ENCODE measurements around the gene ARHGAP18.
A peak's percentile ranks its signal among the peaks of the same experiment; 100 is the strongest.

ARHGAP18 gene

GRCh38 chr6:129686941-129687627 is 22.9 kb downstream of the ARHGAP18 start:
- DNase-seq (ENCODE audit: low read depth in 2 of 2) = peak; percentile 61 to 72
- no peak for TF ChIP-seq CTCF (IDR thresholded peaks at IDR 0.05; ENCODE audit: low read depth, low read length)
- H3K4me3 ChIP-seq (replicated peaks in 1 of 2; ENCODE audit: low read depth in 2 of 2, low read length in 2 of 2) = no peak overlapping the region

- no peak overlapping the region for H3K4me3 ChIP-seq (replicated peaks in 1 of 2; ENCODE audit: low read depth in 2 of 2, low read length in 2 of 2)
- no peak for TF ChIP-seq CTCF (IDR thresholded peaks at IDR 0.05; ENCODE audit: low read depth, low read length)
- DNase-seq (ENCODE audit: low read depth in 2 of 2) = no peak
Observed at GRCh38 chr6:129685662-129686031, 24.3 kb downstream of the ARHGAP18 start.

- H3K4me3 ChIP-seq (replicated peaks in 1 of 2; ENCODE audit: low read depth in 2 of 2, low read length in 2 of 2) = no peak overlapping the region
- no peak for DNase-seq (ENCODE audit: low read depth in 2 of 2)
- TF ChIP-seq CTCF (IDR thresholded peaks at IDR 0.05; ENCODE audit: low read depth, low read length) = no peak
Observed at GRCh38 chr6:129684903-129685661, 24.9 kb downstream of the ARHGAP18 start.

GRCh38 chr6:129684323-129684884 is 25.6 kb downstream of the ARHGAP18 start:
- H3K4me3 ChIP-seq (replicated peaks in 1 of 2; ENCODE audit: low read depth in 2 of 2, low read length in 2 of 2) = no peak overlapping the region
- no peak for DNase-seq (ENCODE audit: low read depth in 2 of 2)
- no peak for TF ChIP-seq CTCF (IDR thresholded peaks at IDR 0.05; ENCODE audit: low read depth, low read length)

- peak overlapping the region in 1 of 2 donors; percentile 2 for H3K4me3 ChIP-seq (replicated peaks in 1 of 2; ENCODE audit: low read depth in 2 of 2, low read length in 2 of 2)
- no peak for TF ChIP-seq CTCF (IDR thresholded peaks at IDR 0.05; ENCODE audit: low read depth, low read length)
- peak; percentile 99 for DNase-seq (ENCODE audit: low read depth in 2 of 2)
Observed at GRCh38 chr6:129683601-129684322, 26.2 kb downstream of the ARHGAP18 start.

GRCh38 chr6:129681913-129682205 is 28.1 kb downstream of the ARHGAP18 start:
- no peak for TF ChIP-seq CTCF (IDR thresholded peaks at IDR 0.05; ENCODE audit: low read depth, low read length)
- H3K4me3 ChIP-seq (replicated peaks in 1 of 2; ENCODE audit: low read depth in 2 of 2, low read length in 2 of 2) = no peak overlapping the region
- DNase-seq (ENCODE audit: low read depth in 2 of 2) = no peak
